GM12873 (cell line): ENCODE data around the gene SNRPB2.

Experiments used
- CTCF ChIP-seq: IDR thresholded peaks from 2 replicates; pipeline ENCODE4 v1.5.1; 2012; ENCODE audit warnings: low read depth, mild to moderate bottlenecking, moderate library complexity, low read length, control low read depth; ENCODE audit not compliant: insufficient read depth; ENCODE audit errors: missing control alignments

Gene SNRPB2

DNA sequence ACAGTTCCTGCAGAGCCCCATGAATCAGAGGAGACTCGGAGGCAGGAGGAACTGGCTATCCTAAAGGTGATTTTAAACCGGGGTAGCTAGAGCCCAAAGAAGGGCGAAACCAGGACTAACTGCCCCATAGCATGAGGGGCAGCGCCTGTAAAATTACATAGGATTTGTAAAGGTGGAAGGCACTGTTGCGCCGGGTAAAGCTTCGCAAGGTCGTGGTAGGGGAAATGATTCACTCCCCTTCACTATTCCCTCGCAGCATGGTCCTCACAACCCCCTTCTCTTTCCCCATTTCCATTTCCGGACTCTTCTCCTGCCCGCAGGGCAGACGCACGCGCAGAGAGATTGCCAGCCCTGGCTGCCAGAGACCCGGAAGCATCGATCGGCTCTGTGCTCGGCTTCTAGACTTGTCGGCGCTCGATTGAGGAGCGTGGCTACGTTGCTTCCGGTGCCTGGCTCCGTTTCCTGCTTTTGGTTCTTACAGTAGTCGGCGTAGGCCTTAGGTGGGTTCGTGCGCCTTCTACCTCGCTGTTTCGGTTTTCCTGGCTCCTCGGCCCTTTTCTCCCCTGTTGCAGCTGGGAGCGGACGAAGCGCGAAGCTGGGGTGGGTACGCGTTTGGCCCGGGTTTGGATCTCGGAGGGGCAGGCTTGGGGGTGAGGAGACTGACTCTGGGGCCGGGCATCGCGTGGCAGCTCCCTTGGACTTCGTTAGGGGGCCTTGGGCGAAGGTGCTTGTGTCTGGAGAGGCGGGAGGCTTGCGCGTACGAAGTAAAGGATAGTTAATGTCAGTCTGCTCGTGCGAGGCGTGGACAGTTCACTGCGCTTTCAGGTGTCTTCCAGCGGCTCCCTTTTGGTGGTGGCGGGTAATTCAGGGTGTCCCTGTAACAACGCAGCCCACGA lies at the start of gene SNRPB2:
Gene SNRPB2 (plus strand): TSS at position 462 of the 896 bp plus-strand sequence. CDS start 1,677 bp downstream, outside the sequence.
- TF ChIP-seq CTCF: peak; percentile 8

DNA sequence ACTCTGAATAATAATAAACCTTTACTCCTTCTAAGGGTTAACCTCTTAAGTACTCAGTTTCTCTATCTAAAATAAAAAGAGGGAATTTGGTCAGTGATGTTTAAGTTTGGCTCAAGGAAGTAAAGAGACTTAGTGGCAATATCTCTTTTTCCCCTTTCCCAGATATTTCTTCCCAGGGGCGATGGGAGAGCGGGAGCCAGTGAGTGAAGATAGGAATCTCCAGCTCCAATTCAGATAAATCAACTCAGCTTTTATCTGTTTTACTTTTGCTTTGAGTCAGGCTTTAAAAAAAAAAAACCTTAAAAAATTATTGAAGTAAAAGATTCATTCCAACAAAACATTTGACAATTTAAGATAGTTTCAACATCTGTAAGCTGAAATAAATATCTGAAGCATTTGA lies 45.4 kb upstream of the SNRPB2 start:
- TF ChIP-seq CTCF: no peak

DNA sequence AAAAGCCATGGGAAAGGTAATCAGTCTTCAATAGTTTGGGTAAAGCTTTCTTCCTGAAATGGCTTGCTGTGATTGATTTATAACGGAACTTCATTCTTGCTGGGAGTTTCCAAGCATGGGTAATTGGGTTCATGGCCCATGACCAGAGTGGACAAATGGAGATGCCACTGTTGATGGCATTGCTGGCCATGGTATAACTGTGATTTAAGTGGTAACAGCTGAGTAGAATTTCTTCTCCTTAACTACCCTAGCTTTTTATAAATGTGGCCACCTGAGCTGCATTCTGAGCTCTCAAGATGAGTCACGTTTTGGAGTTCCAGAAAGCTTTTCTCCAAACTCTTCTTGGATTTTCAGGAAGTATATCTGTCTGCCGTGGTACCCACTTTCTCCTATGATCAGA lies 39.9 kb upstream of the SNRPB2 start:
- no peak for TF ChIP-seq CTCF

- TF ChIP-seq CTCF: no peak
Observed at GRCh38 chr20:16691381-16691780, 38.4 kb upstream of the SNRPB2 start.

DNA sequence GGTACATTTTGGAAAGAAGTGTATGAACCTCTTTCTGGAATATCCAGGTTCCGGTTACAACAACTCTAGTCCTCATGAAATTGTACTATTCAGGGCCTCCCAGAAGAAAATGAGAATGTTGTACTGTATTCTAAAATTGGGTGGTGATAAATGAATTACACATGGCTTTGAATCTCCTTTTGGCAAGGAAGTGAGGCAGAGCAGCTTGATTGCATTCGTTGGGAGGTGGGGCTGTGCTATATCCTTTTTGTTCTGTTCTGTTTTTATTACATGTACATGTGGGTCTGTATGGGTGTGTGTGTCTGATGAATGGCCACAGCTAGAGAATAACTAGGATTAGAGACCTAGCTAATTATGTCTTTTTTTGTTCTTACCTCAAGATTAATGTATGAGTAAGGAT lies 37.8 kb upstream of the SNRPB2 start:
- TF ChIP-seq CTCF: no peak

DNA sequence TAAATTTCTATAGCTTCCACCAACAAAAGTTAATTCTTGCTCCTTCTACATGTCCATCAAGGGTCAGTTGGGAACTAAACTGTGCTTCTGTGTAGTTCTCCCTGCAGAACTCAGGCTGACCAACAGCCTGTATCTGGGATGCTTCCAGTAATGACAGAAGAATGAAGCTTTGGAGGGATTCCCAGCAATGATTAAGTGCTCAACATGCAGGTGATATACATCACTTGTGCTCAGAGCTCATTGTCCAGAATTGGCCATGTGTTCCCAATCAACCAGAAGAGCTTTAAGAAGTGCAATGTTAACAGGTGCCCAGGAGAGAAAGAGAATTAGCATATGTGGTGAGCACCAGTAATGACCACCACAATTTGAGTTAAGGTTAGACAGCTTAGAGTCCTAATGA lies 37.4 kb upstream of the SNRPB2 start:
- no peak for TF ChIP-seq CTCF

DNA sequence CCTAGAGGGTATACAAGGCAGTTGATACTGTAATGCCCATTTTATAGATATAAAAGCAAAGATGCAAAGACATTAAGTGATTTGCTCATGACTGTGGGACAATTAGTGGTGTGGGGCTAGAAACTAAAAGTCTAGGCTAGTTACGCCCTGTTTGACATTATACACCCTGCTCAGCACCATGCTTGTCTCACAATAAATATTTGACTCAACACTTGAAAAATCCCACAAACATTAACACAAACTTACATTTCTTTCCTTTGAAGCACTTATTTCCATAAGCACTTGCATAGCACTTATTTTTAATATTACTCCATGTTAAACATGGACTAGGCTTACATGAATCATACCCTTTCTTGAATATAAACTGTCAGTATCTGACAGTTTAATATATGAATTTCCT lies 36.5 kb upstream of the SNRPB2 start:
- TF ChIP-seq CTCF: no peak
